Loucy (cell line): ENCODE data around the gene FEN1.

Experiments
- CTCF ChIP-seq: fragments of 200-600 bp; sonication (generic); conservative IDR thresholded peaks from 2 replicates; pipeline ENCODE4 v1.5.1; 2014; ENCODE audit warnings: mild to moderate bottlenecking, antibody characterized with exemption, low read length
- EZH2phosphoT487 ChIP-seq: fragments of 200-600 bp; IDR thresholded peaks from 2 replicates; pipeline ENCODE4 v1.6.1; 2018; ENCODE audit warnings: antibody characterized with exemption, mild to moderate bottlenecking, moderate library complexity, borderline replicate concordance

- no peak for TF ChIP-seq CTCF
- no peak for TF ChIP-seq EZH2phosphoT487
Measured at GRCh38 chr11:61793083-61793828, 545 bp downstream of the FEN1 start.
